A549 treated with CORT108297 at 1 μM for 4 hours (cell line): ENCODE data around the gene PIK3R6. TPM values are rescaled to one million over a fixed set of nuclear protein-coding genes. Genes with fewer than 3 reads are reported as not detected.

Source experiments
- total RNA-seq: library from RNA; stranded (reverse); fragments of 200-300 nt; extraction: Qiagen RNA extraction; gene quantifications from 5 replicates; pipeline ENCODE4 v1.2.3, GENCODE V29; 2022

The PIK3R6 gene
- total RNA-seq, result not detected in 5 replicates

GRCh38 chr17:8867361-8867981 lies at the start of gene PIK3R6:
TSS of gene PIK3R6 (minus strand) at chr17:8867674. CDS start at chr17:8849794, 17,880 bp downstream.

GRCh38 chr17:8798846-8799569 lies 68.5 kb downstream of the PIK3R6 start, which contains the start of gene MFSD6L:
TSS of gene MFSD6L (minus strand) at chr17:8799365. CDS start at chr17:8799120, 245 bp downstream.

GRCh38 chr17:8758137-8758596 lies 109.3 kb downstream of the PIK3R6 start, which contains the start of gene SPDYE4:
TSS of gene SPDYE4 (minus strand) at chr17:8758546. CDS start at chr17:8758382, 164 bp downstream.

Other genes with a start within 250 kb of the PIK3R6 start
- 18.0 to 23.7 TPM (median 22.0 TPM) in 5 replicates for gene MYH10, start 236.9 kb downstream of the PIK3R6 start, total RNA-seq
- not detected in 5 replicates for gene CCDC42, start 122.8 kb downstream of the PIK3R6 start, total RNA-seq
- gene SPDYE4, start 109.1 kb downstream of the PIK3R6 start, total RNA-seq, result not detected in 5 replicates
- gene MFSD6L, start 68.3 kb downstream of the PIK3R6 start, total RNA-seq, result not detected in 5 replicates
- 0.05 to 0.11 TPM (median 0.10 TPM) in 3 of 5 replicates, not detected in the others for gene PIK3R5, start 98.0 kb upstream of the PIK3R6 start, total RNA-seq
- 0.38 to 0.61 TPM (median 0.53 TPM) in 5 replicates for gene NTN1, start 153.8 kb upstream of the PIK3R6 start, total RNA-seq